ENCODE data around the gene FAM83D.

Gene FAM83D

DNA sequence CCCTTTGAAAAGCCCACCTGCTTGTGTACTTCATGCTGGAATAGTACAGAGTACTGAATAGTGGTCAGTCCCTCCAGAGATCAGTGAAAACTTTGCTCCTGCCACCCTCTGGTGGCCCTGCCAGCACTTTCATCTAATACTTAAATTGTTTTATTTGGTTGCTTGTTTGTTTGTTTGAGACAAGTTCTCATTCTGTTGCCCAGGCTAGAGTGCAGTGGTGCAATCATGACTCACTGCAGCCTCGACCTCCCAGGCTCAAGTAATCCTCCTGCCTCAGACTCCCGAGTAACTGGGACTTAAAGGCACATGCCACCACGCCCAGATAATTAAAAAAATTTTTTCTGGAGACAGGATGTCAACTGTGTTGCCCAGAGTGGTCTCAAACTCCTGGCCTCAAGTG is 9.1 kb downstream of the FAM83D start:
- peak; percentile 43 for TF ChIP-seq CTCF (conservative IDR thresholded peaks at IDR 0.05; ENCODE audit: low read depth, low read length)
- peak; percentile 26 for DNase-seq (ENCODE audit: low read depth)

GRCh38 chr20:38935967-38936407 is 9.8 kb downstream of the FAM83D start:
- no peak overlapping the region for H3K4me3 ChIP-seq (ENCODE audit: low read depth, low read length)
- no peak for TF ChIP-seq CTCF (conservative IDR thresholded peaks at IDR 0.05; ENCODE audit: low read depth, low read length)
- DNase-seq (ENCODE audit: low read depth) = peak; percentile 54

More for the DNA sequence above, 9.1 kb downstream of the FAM83D start:
- no peak overlapping the region for H3K4me3 ChIP-seq (ENCODE audit: low read depth, low read length)

DNA sequence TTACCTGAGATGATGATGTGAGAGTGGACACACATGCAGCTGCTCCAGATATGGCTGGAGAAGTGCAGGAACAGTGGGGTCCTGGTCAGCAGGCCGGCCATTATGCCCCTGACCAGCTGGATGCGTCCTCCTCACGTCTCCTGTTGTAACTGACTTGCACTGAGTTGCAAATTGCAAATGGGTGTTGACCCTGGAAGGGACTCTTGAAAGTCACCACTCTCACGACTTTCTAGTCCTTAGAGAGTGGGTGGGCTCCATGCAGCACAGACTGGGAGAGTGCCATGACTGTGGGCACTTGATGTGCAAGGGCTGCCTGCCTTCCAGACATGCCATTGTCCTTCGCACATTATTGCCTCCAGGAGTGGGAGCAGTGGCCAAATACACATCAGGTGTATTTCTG is 10.8 kb downstream of the FAM83D start:
- H3K4me3 ChIP-seq (ENCODE audit: low read depth, low read length) = no peak overlapping the region
- DNase-seq (ENCODE audit: low read depth) = no peak
- no peak for TF ChIP-seq CTCF (conservative IDR thresholded peaks at IDR 0.05; ENCODE audit: low read depth, low read length)

DNA sequence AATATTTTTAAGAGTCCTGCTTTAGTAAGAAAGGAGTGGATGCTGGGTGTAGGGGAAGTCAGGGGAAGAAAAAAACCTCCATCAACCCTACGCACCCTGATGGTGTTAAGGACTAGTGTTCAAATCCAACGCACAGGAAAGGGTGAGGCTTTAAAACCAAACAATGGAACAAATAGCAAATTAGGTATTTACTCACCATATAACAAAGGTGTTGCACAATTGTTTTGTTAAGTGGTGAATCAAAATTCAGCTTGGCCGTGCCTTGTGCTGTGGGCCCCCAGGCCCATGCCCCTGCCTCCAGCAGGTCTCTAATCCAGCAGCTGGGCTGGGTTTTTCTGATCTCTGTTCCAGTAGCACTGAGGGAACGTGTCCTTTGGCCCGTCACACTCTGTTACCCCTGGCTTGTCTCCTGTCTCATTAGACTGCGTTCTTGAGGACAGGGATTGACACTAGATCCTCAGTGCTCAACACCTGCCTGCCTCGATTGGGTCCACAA is 11.8 kb downstream of the FAM83D start:
- no peak for TF ChIP-seq CTCF (conservative IDR thresholded peaks at IDR 0.05; ENCODE audit: low read depth, low read length)
- H3K4me3 ChIP-seq (ENCODE audit: low read depth, low read length) = no peak overlapping the region
- no peak for DNase-seq (ENCODE audit: low read depth)

DNA sequence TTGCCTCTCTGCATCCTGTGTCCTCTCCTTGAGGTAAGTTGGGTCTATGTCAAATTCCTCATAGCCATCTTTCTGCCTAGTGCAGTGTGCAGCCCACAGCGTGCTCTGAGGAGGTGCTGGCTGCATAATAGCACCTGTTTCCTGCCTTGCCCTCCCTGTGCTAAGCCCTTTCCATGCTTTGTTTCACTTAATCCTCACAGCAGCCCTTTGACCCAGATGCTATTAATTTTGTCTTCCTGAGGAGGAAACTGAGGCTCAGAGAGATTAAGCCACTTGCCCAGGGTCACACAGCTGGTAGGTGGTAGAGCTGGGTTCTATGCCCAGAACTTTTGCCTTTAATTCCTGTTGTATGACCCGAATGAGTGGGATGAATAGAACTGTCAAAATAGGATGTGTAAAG is 13.5 kb downstream of the FAM83D start:
- H3K4me3 ChIP-seq (ENCODE audit: low read depth, low read length) = no peak overlapping the region
- TF ChIP-seq CTCF (conservative IDR thresholded peaks at IDR 0.05; ENCODE audit: low read depth, low read length) = no peak
- no peak for DNase-seq (ENCODE audit: low read depth)

- H3K4me3 ChIP-seq (ENCODE audit: low read depth, low read length) = no peak overlapping the region
- TF ChIP-seq CTCF (conservative IDR thresholded peaks at IDR 0.05; ENCODE audit: low read depth, low read length) = no peak
- no peak for DNase-seq (ENCODE audit: low read depth)
These were observed 14.4 kb downstream of the FAM83D start for GRCh38 chr20:38940644-38941043.

- no peak for DNase-seq (ENCODE audit: low read depth)
- no peak for TF ChIP-seq CTCF (conservative IDR thresholded peaks at IDR 0.05; ENCODE audit: low read depth, low read length)
- H3K4me3 ChIP-seq (ENCODE audit: low read depth, low read length) = no peak overlapping the region
These were observed 15.6 kb downstream of the FAM83D start for GRCh38 chr20:38941726-38942389.
